ENCODE measurements around the gene LRFN5.
"Not testable (repeated sequence)": the region's sequence is repeated elsewhere in the genome, so short reads cannot be mapped to it uniquely, and the experiment has no call there.

GRCh38 chr14:41750575-41750974, 143.9 kb downstream of the LRFN5 start:
- TF ChIP-seq EZH2 (IDR thresholded peaks at IDR 0.05; ENCODE audit: insufficient read depth, poor library complexity, severe bottlenecking); EZH2phosphoT487 (IDR thresholded peaks at IDR 0.05; ENCODE audit: insufficient read depth, low read depth): not testable (repeated sequence)
